ENCODE data around the gene C4BPB. TPM values are rescaled to one million over a fixed set of nuclear protein-coding genes. Genes with fewer than 3 reads are reported as not detected.

Gene C4BPB
- total and polyA plus RNA-seq, 2 of the 8 experiments (the other 6 are each of a cell fraction or from before 2014, with no cell fraction given): not detected

- H2BK15ac ChIP-seq (ENCODE audit: low read length): no peak overlapping the region
- no peak overlapping the region for H4K91ac ChIP-seq (replicated peaks; ENCODE audit: insufficient read length, low read length)
- no peak overlapping the region for H4K8ac ChIP-seq (ENCODE audit: extremely low read depth, insufficient read depth, low read length)
- no peak overlapping the region for H2AK5ac ChIP-seq (ENCODE audit: low read depth, low read length)
- no peak overlapping the region for H3K56ac ChIP-seq (replicated peaks; ENCODE audit: insufficient read length, low read depth, low read length)
- no peak overlapping the region for H2BK120ac ChIP-seq (replicated peaks; ENCODE audit: low read depth, low read length)
- FAIRE-seq (no peak), DNase-seq (ENCODE audit: low read depth in 1 of 2, low spot score in 2 of 2) (no peak)
- H2BK12ac ChIP-seq (ENCODE audit: low read depth, low read length): no peak overlapping the region
- TF ChIP-seq POU5F1 (IDR thresholded peaks at IDR 0.05; ENCODE audit: low read depth, low read length): no peak
- no peak for TF ChIP-seq KDM1A (IDR thresholded peaks at IDR 0.05; ENCODE audit: borderline replicate concordance, low read length)
- no peak for TF ChIP-seq TAF1 (IDR thresholded peaks at IDR 0.05; ENCODE audit: low read depth, low read length)
- TF ChIP-seq CREB1 (IDR thresholded peaks at IDR 0.05): no peak
- no peak overlapping the region for H3K18ac ChIP-seq (ENCODE audit: extremely low read depth, low read length)
- H3K23me2 ChIP-seq (ENCODE audit: low read depth, low read length): no peaks in the 10 kb centered on the region
- no peaks in the 10 kb centered on the region for H3K4me1 ChIP-seq (replicated peaks in 1 of 4; ENCODE audit: control insufficient read depth in 3 of 4, insufficient read depth in 4 of 4, low read length in 3 of 4)
- WGBS, 2 experiments (ENCODE audit: extremely low coverage in 1 of 2, insufficient coverage in 1 of 2, insufficient read length in 1 of 2, insufficient replicate concordance in 2 of 2, low coverage in 1 of 2, low lambda C conversion rate in 2 of 2, missing lambda C conversion rate in 1 of 2): 84% methylated on average over 3 of the region's 3 CpGs; no CpG with 5 or more reads in 1 of the 2 experiments
- H3K79me2 ChIP-seq (ENCODE audit: control insufficient read depth in 1 of 2, insufficient read depth in 2 of 2, low read length in 2 of 2): no peaks in the 10 kb centered on the region
- no peaks in the 10 kb centered on the region for H3K27me3 ChIP-seq (replicated peaks in 1 of 4; ENCODE audit: control insufficient read depth in 3 of 4, extremely low read depth in 1 of 4, insufficient read depth in 3 of 4, low read length in 3 of 4)
- POLR2A ChIA-PET (ENCODE audit: partially characterized antibody): interaction anchor here (0.9 kb wide), 1 partner anchor 13 kb away, joined by 3 read pairs; no protein-coding TSS in a partner anchor
- no peak overlapping the region for H2BK5ac ChIP-seq (ENCODE audit: low read depth, low read length)
- H2AFZ ChIP-seq (ENCODE audit: low read length): no peak overlapping the region
- peaks cover 0 to 2% of the 10 kb centered on the region in 2 experiments for H4K20me1 ChIP-seq (replicated peaks in 1 of 2; ENCODE audit: control insufficient read depth in 1 of 2, insufficient read depth in 2 of 2, low read length in 2 of 2)
- H4K5ac ChIP-seq (ENCODE audit: insufficient read length, low read depth, low read length): no peak overlapping the region
- no peak overlapping the region for H2BK20ac ChIP-seq (ENCODE audit: low read length)
- CTCF ChIA-PET (ENCODE audit: partially characterized antibody): interaction anchor here (1.2 to 1.5 kb wide), 3 partner anchors 8 to 17 kb away, joined by 3 to 5 read pairs (median 4); no protein-coding TSS in a partner anchor
- H3K27ac ChIP-seq (ENCODE audit: low read depth, low read length): no peak overlapping the region
- no peaks in the 10 kb centered on the region for H3K9me3 ChIP-seq (ENCODE audit: insufficient read depth in 2 of 2, low read depth in 1 of 2, low read length in 1 of 2)
- H3K14ac ChIP-seq (ENCODE audit: insufficient read length): no peak overlapping the region
- H3K4me2 ChIP-seq (ENCODE audit: insufficient read depth in 1 of 2, low read depth in 2 of 2, low read length in 2 of 2): no peak overlapping the region
- no peak overlapping the region for H3K4me3 ChIP-seq (ENCODE audit: extremely low read depth in 1 of 4, insufficient read depth in 2 of 4, low read depth in 3 of 4, low read length in 4 of 4)
- H3K36me3 ChIP-seq (ENCODE audit: control insufficient read depth in 2 of 4, insufficient read depth in 4 of 4, low read length in 3 of 4): peaks cover 3 to 52% (median 34%) of the 10 kb centered on the region in 4 experiments
- no peak overlapping the region for H3K4ac ChIP-seq (replicated peaks; ENCODE audit: insufficient read length, low read depth, low read length)
- H3K23ac ChIP-seq (ENCODE audit: insufficient read length): no peak overlapping the region
- H3K9ac ChIP-seq (replicated peaks in 1 of 4; ENCODE audit: extremely low read depth in 1 of 4, low read depth in 3 of 4, low read length in 3 of 4): no peak overlapping the region
- H3K79me1 ChIP-seq (ENCODE audit: low read depth, low read length): 0 out of 2 replicates have a peak, but pooled peaks cover 2% of the 10 kb centered on the region
These were observed 21.5 kb upstream of the C4BPB start for GRCh38 chr1:207067185-207067584.

All from H1 (cell line).